Middle frontal gyrus (tissue), 1 donor: ENCODE measurements around the gene RBMS1.

ENCODE experiments used
- DNase-seq: peaks from one replicate; pipeline ENCODE4 v3.0.0-alpha.2; 2015; ENCODE audit warnings: low spot score; ENCODE audit errors: extremely low spot score

The RBMS1 gene

DNA sequence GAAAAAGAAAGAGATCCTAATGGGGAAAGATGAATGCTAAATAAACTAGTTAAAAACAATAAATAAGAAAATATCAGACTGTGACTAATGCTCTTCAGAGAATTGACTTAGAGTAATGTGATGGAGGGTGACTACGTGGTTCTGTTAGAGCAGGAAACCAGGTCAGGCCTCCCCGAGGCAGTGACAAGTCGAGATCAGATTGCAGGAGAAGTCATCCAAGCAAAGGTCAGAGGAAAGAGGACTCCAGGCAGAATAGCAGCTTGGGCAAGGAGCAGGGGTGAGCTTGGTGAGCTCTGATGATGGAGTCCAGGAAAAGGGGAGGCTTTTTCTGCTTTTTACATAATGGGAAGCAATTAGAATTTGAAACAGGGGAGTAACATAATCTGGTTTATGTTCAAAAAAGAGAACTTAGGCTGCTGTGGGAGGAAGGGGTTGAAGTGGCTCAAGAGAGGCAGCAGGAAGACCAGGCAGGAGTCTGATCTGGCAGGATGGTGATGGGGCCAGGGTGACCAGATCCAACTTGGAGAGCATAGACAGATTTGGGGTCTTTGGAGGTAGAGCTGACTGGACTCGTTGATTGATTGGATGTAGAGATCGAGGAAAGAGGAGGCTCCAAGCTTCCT is 266.2 kb downstream of the RBMS1 start:
- no peak for DNase-seq

DNA sequence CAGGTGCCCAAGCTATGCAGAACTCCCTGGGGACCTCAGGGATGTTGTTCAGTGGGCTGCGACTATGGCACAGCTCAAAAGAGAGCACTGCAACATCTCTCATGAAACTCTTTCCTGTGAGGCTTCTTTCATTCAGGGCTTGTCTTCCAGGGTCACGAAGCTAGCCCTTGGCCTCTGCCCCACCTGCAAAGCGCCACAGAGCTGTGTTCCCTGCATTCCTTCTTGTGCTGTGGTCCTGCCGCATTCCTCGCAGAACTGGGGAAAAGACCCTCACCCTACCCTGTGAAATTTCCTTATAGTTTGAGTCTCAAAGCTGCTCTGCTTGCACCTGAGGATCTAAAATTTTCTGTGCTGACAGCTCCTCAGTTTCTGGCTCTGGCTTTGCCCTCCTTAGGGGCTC is 267.2 kb downstream of the RBMS1 start:
- no peak for DNase-seq

DNA sequence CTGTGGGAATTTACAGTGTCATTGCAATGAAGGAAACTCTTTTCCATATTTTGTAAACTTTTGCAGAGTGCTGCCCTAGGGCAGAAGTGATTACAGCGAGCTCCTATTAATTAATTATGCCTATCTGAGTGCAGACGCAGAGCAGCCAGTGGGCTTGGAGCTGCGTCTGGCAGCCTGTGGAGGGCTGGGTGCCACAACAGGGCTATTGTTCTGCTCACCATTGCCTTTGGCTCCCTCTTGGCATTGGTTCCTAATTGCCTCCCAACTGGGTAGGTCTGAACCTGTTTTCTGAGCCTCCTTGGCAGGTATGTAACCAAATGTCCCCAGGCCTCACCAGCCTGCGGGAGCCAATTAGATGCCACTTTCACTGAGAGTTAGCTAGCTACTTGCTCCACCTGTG is 267.9 kb downstream of the RBMS1 start:
- no peak for DNase-seq

DNA sequence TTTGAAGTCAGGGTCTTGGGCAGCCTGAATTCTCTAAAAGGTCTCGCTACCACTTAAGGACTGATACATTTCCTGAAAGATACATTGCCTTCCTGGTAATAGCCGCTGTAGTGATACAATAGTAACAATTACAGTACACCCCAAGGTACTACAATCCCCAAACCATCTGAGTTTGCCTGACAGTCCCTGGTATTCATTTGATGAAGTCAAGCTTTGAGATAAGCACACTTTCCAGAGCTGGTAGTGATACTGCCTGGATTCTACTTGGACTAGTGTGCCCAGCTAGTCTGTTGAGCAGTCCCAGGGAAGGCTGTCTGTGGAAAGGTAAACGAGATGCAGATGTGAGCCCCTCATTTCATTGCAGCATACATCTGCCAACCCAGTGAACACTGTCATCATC is 269.1 kb downstream of the RBMS1 start:
- DNase-seq: no peak

DNA sequence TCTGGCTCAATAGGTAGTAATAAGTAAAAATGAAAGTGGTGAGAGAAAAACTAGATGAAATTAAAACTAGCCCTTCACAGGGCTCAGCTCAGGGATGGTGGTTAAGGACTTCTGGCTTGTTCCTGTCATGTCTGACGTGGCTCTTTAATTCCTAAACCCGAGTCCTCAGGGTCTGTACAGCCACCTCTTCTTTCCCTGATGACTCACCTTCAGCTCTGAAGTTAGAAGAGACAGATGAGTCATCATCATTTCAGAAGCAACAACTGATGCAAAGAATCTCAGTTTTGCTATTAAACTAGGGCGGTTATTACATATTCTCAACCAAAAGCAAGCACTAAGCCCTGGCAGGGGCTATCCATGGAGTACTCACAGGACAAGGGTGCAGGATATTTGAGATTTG is 269.5 kb downstream of the RBMS1 start:
- DNase-seq: no peak

DNA sequence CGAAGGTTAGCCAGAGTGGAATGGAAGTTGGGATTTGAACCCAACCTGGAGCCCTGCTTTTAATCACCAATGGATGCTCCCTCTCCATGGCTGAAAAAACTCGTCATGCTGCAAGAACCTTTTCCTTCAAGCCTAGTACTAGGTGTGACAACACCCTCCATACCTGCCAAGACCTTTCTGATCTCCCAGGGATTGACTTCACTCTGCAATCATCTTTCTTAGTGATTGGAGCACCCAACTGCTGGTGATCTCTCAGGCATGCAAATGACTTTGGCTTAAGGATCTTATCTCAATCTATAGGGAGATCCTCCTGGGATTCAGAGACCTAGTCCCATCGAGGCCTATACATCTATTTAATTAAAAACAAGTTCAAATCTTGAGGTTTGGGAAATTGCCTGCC is 270.0 kb downstream of the RBMS1 start:
- no peak for DNase-seq

DNA sequence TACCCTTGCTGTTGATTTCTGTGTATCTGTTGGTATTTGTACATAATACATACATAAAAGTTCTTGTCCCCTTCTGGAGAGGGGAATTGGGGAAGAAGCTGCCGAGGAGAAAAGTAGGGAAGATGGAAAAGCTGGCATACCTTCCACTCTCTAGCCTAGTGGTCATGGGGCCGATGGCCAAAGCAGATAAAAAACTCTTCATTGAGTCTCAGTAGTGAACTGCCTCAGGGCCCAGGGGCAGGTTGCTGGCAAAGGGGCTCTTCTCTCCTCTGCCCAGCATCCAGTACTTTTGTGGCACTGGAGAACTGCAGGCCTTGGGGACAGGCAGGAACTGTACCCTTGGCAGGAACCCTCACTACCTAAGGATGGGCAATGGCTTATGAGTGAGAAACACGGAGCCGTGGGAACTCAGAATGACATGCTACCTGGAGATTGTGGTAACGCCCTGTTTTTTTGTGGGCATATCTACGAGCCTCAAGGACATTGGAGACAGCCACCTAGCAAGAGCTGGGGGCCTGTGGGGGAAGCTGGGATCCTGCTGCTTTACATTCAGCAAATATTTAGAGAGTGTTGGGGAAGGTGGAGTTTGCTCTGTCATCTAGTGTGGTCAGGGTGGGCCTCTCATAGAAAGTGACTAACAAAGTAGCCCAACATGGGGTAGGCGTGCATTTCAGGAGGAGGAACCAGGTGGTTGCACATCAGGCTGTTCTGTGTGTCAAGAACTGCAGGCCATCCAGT is 270.9 kb downstream of the RBMS1 start:
- no peak for DNase-seq
